SKM-1 treated with dmso at 0.1 percent for 144 hours (cell line): ENCODE data around the gene PTK7.

ENCODE experiments used
- DNase-seq: peaks from one replicate; lab custom pipeline; 2025; ENCODE audit not compliant: unreplicated experiment; lab: John Stamatoyannopoulos, UW

PTK7 gene

GRCh38 chr6:43203718-43204095 is 127.6 kb downstream of the PTK7 start:
- no peak for DNase-seq

- no peak for DNase-seq
Measured at GRCh38 chr6:43204271-43205105, 128.4 kb downstream of the PTK7 start.

GRCh38 chr6:43205849-43206248 is 129.7 kb downstream of the PTK7 start:
- no peak for DNase-seq

- DNase-seq: no peak
Measured at GRCh38 chr6:43207286-43207685, 131.2 kb downstream of the PTK7 start.
